ENCODE measurements around the gene FAM111B.
"Not testable (repeated sequence)": the region's sequence is repeated elsewhere in the genome, so short reads cannot be mapped to it uniquely, and the experiment has no call there.

FAM111B gene

GRCh38 chr11:59102259-59102765 lies 4.7 kb upstream of the FAM111B start:
- no peak for DNase-seq (ENCODE audit: low spot score)

DNA sequence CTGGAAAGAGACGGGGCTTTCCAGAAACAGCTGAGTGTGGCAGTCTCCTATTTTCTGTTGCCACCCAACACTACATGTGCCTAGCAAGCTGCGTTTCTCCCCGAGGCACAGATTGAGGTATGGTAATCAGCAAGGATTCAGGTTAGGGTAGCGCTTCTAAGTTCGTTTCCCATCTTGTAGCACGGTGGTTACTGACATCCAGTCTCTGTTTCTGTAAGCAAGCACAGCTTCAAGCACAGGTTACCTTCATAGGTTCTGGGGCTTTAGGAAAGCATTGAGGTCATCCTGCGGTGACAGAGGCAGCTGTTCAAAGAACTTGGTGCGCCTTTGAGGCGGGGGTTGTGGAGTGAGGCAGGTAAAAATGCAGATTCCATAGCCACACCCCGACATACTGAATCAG lies 684 bp downstream of the FAM111B start:
- DNase-seq (ENCODE audit: low spot score): peak; percentile 12

DNA sequence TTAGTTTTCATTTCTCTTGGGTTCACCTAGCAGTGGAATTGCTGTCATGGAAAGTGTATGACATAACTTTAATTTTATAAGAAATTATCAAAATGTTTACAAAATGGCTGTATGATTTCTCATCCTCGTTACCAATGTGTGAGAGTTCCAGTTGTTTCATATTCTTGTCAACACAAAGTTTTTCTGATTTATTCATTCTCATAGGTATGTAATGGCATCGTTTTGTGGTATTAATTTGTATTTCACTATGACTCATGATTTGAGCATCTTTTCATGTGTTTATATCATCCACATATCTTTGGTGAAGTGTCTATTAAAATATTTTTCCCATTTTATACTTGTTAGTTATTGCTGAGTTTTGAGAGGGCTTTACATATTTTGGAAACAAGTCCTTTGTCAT lies 5.5 kb downstream of the FAM111B start:
- no peak for DNase-seq (ENCODE audit: low spot score)

DNA sequence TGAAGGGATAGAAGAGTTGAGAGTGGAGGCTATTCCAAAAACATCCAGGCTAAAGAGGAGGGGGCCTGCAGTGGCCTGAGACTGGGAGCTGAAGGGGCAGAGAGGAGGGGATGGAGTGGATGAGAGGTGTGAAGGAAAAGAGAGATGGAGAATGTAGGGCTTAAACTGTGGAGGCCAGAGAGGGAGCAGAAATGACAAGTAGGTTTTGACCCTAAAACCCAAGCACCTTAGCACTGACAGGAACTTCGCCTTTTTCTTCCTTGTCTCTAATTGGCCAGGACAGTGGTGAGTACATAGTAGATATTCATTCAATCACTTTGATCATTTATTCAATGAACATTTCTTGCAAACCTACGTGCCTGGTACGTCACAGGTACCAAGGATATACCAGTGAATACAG lies 7.3 kb downstream of the FAM111B start:
- no peak for DNase-seq (ENCODE audit: low spot score)

DNA sequence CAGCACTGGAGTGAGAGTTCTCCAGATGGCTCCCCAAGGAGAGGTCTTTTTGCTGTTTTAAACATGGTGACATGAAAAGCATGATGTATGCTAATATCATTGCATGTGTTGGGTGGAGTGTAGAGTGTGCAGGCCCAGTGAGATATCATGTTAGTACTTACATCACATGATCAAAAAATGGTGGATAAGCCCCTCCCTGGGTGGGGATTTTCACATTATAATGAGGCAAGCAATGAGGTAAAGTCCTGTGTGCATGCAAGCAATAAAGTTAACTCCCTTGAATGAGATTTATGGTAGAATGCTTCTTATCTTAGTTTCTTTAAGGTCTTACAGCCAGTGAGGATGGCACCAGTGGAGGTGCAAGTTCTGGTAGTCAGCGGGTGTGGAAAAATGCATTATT lies 8.5 kb downstream of the FAM111B start:
- no peak for DNase-seq (ENCODE audit: low spot score)

GRCh38 chr11:59117774-59118173 lies 10.7 kb downstream of the FAM111B start:
- no peak for DNase-seq (ENCODE audit: low spot score)

DNA sequence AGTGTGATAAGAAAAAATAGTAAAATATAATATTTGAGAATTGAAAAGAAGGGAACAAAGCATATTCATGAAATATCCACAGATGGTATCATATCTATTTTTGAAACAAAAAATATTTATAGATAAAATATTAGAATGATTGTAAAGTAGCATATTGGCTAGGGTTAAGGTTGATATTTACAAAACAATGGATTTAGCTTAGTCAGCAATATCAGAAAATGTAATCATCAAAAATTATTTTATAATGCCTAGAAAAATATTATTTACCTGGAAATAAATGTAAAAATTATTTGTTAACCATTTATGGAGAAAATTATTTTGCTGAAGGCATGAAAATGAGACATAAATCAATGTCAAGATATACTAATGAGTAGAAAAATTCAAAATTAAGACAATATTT lies 12.8 kb downstream of the FAM111B start:
- no peak for DNase-seq (ENCODE audit: low spot score)

GRCh38 chr11:59135648-59136461 lies 28.8 kb downstream of the FAM111B start:
- no peak for DNase-seq (ENCODE audit: low spot score)

- DNase-seq (ENCODE audit: low spot score): not testable (repeated sequence)
Measured at GRCh38 chr11:59136551-59136950, 29.5 kb downstream of the FAM111B start.

- DNase-seq (ENCODE audit: low spot score): no peak
Measured at GRCh38 chr11:59137190-59137589, 30.2 kb downstream of the FAM111B start.

DNA sequence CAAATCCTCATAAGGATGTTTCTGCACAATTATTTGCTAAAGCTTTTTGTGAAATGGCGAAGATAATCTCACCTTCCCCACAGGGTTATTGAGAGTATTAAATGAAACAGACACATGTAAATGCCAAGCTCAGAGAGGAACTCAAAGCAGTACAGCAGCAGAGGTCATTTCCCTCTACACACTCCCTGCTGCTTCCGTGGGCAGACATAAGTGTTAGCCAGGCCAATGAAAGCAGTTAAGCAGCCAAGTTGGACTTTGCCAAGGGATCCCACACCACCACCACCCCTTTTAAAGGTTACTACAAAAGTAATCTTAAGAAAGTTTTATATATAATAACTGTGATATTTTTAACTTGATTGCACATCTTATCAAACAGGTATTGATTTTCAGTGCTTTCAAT lies 31.6 kb downstream of the FAM111B start:
- DNase-seq (ENCODE audit: low spot score): no peak

GRCh38 chr11:59141191-59141590 lies 34.2 kb downstream of the FAM111B start:
- no peak for DNase-seq (ENCODE audit: low spot score)

- DNase-seq (ENCODE audit: low spot score): peak; percentile 69
Measured at GRCh38 chr11:59141673-59142460, 34.8 kb downstream of the FAM111B start.

DNA sequence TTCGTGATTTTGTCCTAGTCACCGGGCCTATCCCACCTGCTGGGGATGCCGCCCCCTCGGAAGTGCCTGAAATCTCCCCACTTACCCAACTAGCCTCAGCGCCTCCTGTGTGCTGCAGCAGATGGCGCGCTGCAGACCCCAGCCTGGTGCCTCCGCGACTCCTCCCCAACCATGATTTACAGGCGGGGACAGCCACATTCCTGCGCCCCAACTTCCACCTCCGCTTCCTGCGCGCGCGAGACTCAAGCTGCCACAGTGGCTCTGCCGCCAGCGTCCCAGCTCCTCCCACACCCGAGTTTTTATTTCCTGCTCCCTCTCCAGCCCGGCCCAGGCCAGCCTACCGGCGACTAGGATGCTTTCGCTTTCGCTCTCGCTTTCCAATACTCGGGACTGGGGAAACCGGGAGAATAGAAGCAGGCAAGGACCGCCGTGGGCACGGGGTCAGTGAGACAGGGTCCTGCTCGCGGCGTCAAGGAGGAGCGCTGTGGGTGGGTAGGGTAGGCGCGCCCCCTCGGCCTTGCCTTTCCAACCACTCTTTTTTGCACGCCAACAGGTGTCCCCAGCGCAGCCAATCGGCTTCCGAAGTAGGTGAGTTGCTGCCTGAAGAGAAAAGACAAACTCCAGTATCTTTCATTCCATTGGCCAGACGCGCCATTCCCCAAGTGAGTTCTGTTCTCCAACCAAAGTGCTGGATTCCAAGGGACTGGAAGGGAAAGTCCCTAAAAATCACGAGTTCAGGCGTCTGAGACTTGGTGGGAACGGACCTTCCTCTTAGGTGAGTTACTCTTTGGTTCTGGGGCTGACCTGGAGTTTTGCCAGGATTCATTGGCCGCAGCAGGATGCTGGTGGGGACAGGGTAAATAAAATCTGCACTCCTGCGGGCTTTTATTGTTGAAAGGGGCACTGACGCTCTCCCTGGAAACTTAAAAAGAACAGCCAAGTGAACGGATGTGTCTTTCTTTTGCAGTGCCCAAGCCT lies 35.8 kb downstream of the FAM111B start, which contains the start of gene FAM111A:
TSS of gene FAM111A (plus strand) at position 327 of the 978 bp plus-strand sequence. CDS start 6,017 bp downstream, outside the sequence.
- peak; percentile 90 for DNase-seq (ENCODE audit: low spot score)

DNA sequence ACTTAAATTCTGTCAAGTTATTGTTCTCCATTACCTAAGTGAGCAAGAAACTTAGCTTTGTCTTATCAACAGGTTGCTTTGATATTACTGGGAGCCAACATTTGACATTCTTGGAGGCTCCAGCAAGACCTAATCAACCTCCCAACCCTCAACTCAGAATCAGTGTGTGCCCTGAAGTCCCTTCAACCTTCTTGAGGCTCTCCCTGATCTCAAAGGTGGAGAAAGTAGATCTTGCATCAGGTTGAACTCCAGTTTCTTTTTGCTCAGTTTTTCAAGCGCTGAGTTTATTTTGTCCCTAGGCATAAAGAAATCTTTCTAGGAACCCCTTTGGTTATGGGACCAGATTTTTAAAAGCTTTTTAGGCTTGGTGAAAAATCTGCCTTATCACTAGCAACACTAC lies 37.1 kb downstream of the FAM111B start:
- DNase-seq (ENCODE audit: low spot score): peak; percentile 26

DNA sequence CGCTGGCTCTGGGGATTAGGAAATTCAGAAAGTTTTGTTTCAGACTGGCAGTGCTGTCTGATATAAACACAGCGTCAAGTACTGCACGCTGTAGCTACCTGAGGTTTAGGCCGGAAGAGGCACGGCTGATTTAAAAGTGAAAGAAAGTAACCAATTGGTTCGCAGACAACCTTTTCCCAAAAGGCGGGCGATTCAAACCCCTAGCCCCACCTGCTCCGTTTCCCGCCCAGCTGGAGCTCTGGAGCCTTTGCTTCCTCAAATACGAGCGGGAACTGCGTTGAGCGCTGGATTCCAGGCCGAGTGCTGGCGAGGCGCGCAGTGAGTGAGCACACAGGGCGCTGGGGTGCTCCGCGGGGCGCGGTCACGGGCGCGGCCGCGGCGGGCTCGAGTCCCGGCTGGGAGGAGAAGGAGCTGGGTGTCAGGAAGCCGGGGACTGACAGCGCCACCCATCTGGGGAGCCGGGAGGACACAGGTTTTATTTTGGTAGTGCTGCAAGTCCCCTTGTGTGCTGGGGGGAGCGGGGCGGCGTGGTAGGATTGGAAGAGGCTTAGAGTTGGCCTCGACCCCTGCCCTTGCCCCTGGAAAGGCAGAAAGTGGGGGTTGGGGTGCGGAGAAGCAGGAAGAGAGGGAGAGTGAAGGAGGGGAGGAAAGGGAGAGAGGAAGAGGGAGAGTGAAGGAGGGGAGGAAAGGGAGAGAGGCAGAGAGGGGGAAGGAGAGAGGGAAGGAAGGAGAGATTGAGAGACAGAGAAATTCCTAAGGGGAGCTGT lies 37.7 kb downstream of the FAM111B start:
- DNase-seq (ENCODE audit: low spot score): peak; percentile 94

GRCh38 chr11:59145534-59145933 lies 38.5 kb downstream of the FAM111B start:
- DNase-seq (ENCODE audit: low spot score): peak; percentile 39

DNA sequence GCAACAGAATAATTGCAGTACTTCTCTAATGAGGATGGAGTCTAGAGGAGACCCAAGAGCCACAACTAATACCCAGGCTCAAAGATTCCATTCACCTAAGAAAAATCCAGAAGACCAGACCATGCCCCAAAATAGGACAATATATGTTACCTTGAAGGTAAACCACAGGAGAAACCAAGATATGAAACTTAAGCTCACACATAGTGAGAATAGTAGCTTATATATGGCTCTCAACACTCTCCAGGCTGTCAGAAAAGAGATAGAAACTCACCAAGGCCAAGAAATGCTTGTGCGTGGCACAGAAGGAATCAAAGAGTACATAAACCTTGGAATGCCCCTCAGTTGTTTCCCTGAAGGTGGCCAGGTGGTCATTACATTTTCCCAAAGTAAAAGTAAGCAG lies 44.7 kb downstream of the FAM111B start:
- no peak for DNase-seq (ENCODE audit: low spot score)

GRCh38 chr11:59152312-59152951 lies 45.4 kb downstream of the FAM111B start:
- no peak for DNase-seq (ENCODE audit: low spot score)

GRCh38 chr11:59154610-59155009 lies 47.6 kb downstream of the FAM111B start:
- DNase-seq (ENCODE audit: low spot score): peak; percentile 48
